A549 (cell line): ENCODE measurements around the gene PTOV1. TPM values are rescaled to one million over a fixed set of nuclear protein-coding genes. Genes with fewer than 3 reads are reported as not detected.

Experiments used
- ATAC-seq, 2 experiments: fragments of 200-7000 bp in 1 of 2; fragments of >200 bp in 1 of 2; cut with Nextera tagmentation in 1 of 2; cut with Tn5 transposase in 1 of 2; 3 replicates each; pipeline versions ENCODE4 v1.8.0 to v1.9.1; 2018 to 2020; ENCODE audit warnings: mild to moderate bottlenecking in 1 of 2, moderate library complexity in 1 of 2
- CTCF ChIA-PET: fragments of 300-600 bp; sonication (Branson Sonifier 250); formaldehyde crosslinking; extraction: SDS; loops from one replicate; lab custom pipeline; 2021; ENCODE audit warnings: antibody characterized with exemption, inconsistent platforms; lab: Yijun Ruan, JAX
- POLR2A ChIA-PET: fragments of 350-600 bp; formaldehyde crosslinking; extraction: SDS; loops from one replicate; lab custom pipeline; 2021; ENCODE audit warnings: antibody characterized with exemption, inconsistent platforms; lab: Yijun Ruan, JAX
- DNase-seq, 2 experiments: peaks; one replicate each; pipeline versions ENCODE4 v3.0.0 to v3.0.0-alpha.2; 2011 to 2016; ENCODE audit warnings: low read depth in 1 of 2, low spot score in 1 of 2
- FAIRE-seq: peaks from 2 replicates; lab custom pipeline; 2011; peaks lifted over from hg19 to GRCh38; lab: Jason Lieb, UNC
- H3K27ac ChIP-seq, 2 experiments: fragments of >200 bp; sonication (Bioruptor Twin); formaldehyde crosslinking; 3 replicates each; pipeline ENCODE4 v1.5.1; 2016 to 2017
- H3K4me1 ChIP-seq: fragments of >200 bp; sonication (Bioruptor Twin); formaldehyde crosslinking; 3 replicates; pipeline ENCODE4 v1.6.1; 2016
- H3K4me2 ChIP-seq: fragments of >200 bp; sonication (Bioruptor Twin); formaldehyde crosslinking; 3 replicates; pipeline ENCODE4 v1.6.1; 2016
- H3K4me3 ChIP-seq: fragments of >200 bp; sonication (Bioruptor Twin); formaldehyde crosslinking; 3 replicates; pipeline ENCODE4 v1.5.1; 2016
- H3K9me3 ChIP-seq: fragments of >200 bp; sonication (Bioruptor Twin); formaldehyde crosslinking; 3 replicates; pipeline ENCODE4 v1.6.1; 2016
- CBX8 ChIP-seq: fragments of 200-600 bp; sonication (generic); IDR thresholded peaks from 2 replicates; pipeline ENCODE4 v1.6.1; 2016
- CHD2 ChIP-seq: fragments of 150-350 bp; IDR thresholded peaks from 2 replicates; pipeline ENCODE4 v1.6.1; 2014; ENCODE audit warnings: low read length; ENCODE audit not compliant: partially characterized antibody
- EP300 ChIP-seq, 2 experiments: fragments of >200 bp; sonication (Bioruptor Twin); formaldehyde crosslinking; IDR thresholded peaks; 2 replicates in 1 of 2; 3 replicates in 1 of 2; pipeline ENCODE4 v1.6.1; 2016 to 2017
- FOSL2 ChIP-seq, 2 experiments: fragments of 450-650 bp in 1 of 2; fragments of >200 bp in 1 of 2; sonication (Bioruptor Twin) in 1 of 2; formaldehyde crosslinking; IDR thresholded peaks; 2 replicates each; pipeline versions ENCODE4 v1.5.0 to v1.6.1; 2016 to 2020; ENCODE audit warnings: mild to moderate bottlenecking in 1 of 2, moderate library complexity in 1 of 2
- FOXS1 ChIP-seq: fragments of 250-450 bp; sonication (Bioruptor Pico); IDR thresholded peaks from 2 replicates; pipeline ENCODE4 v1.5.0; 2020; ENCODE audit warnings: mild to moderate bottlenecking, moderate library complexity
- HDAC2 ChIP-seq: fragments of 200-600 bp; sonication (generic); IDR thresholded peaks from 2 replicates; pipeline ENCODE4 v1.6.1; 2016
- HOXB13 ChIP-seq: fragments of 250-450 bp; sonication (Bioruptor Pico); IDR thresholded peaks from 2 replicates; pipeline ENCODE4 v1.5.0; 2020; ENCODE audit warnings: low read depth, mild to moderate bottlenecking, moderate library complexity
- JUN ChIP-seq, 2 experiments: fragments of >200 bp; sonication (Bioruptor Twin); formaldehyde crosslinking; IDR thresholded peaks; 2 replicates in 1 of 2; 3 replicates in 1 of 2; pipeline ENCODE4 v1.6.1; 2016 to 2017
- JUNB ChIP-seq: fragments of >200 bp; sonication (Bioruptor Twin); formaldehyde crosslinking; IDR thresholded peaks from 2 replicates; pipeline ENCODE4 v1.6.1; 2016
- KDM1A ChIP-seq: fragments of 200-600 bp; sonication (generic); IDR thresholded peaks from 2 replicates; pipeline ENCODE4 v1.6.1; 2016; ENCODE audit warnings: low read depth, mild to moderate bottlenecking
- KDM5A ChIP-seq: fragments of 200-600 bp; sonication (generic); IDR thresholded peaks from 2 replicates; pipeline ENCODE4 v1.6.1; 2016; ENCODE audit warnings: antibody characterized with exemption, mild to moderate bottlenecking
- MAFK ChIP-seq: fragments of 450-650 bp; IDR thresholded peaks from 2 replicates; pipeline ENCODE4 v1.6.1; 2014; ENCODE audit not compliant: partially characterized antibody
- NFE2L2 ChIP-seq: fragments of 150-350 bp; conservative IDR thresholded peaks from 2 replicates; pipeline ENCODE4 v1.6.1; 2014; ENCODE audit warnings: low read length
- PHF8 ChIP-seq: fragments of 200-600 bp; sonication (generic); IDR thresholded peaks from 2 replicates; pipeline ENCODE4 v1.6.1; 2016; ENCODE audit warnings: low read depth, mild to moderate bottlenecking, antibody characterized with exemption, moderate library complexity, borderline replicate concordance
- POLR2AphosphoS2 ChIP-seq: conservative IDR thresholded peaks from 2 replicates; pipeline ENCODE4 v1.6.1; 2012; ENCODE audit warnings: low read length, improper control_type of control experiment, inconsistent platforms
- RFX5 ChIP-seq: fragments of 450-650 bp; IDR thresholded peaks from 2 replicates; pipeline ENCODE4 v1.7.1; 2014; ENCODE audit warnings: antibody characterized with exemption, mild to moderate bottlenecking, moderate library complexity
- SREBF2 ChIP-seq: fragments of 450-650 bp; IDR thresholded peaks from 2 replicates; pipeline ENCODE4 v1.6.1; 2014; ENCODE audit warnings: mild to moderate bottlenecking, moderate library complexity
- TFCP2L1 ChIP-seq: fragments of 250-450 bp; sonication (Bioruptor Pico); IDR thresholded peaks from 2 replicates; pipeline ENCODE4 v1.5.0; 2021; ENCODE audit warnings: mild to moderate bottlenecking
- ZC3H11A ChIP-seq: fragments of 450-650 bp; IDR thresholded peaks from 2 replicates; pipeline ENCODE4 v1.6.1; 2014; ENCODE audit warnings: antibody characterized with exemption, mild to moderate bottlenecking
- ZFP36 ChIP-seq: fragments of 450-650 bp; IDR thresholded peaks from 2 replicates; pipeline ENCODE4 v1.6.1; 2014; ENCODE audit warnings: borderline replicate concordance; ENCODE audit not compliant: partially characterized antibody
- ZSCAN20 ChIP-seq: fragments of 250-450 bp; sonication (Bioruptor Pico); IDR thresholded peaks from 2 replicates; pipeline ENCODE4 v1.8.0; 2022; ENCODE audit warnings: mild to moderate bottlenecking, moderate library complexity
- WGBS: methylation state at CpG from one replicate; pipeline ENCODE4 v1.1.6; 2017; ENCODE audit errors: missing lambda C conversion rate; 5-methylcytosine and 5-hydroxymethylcytosine counted together
- polyA plus RNA-seq, 4 experiments: library from polyadenylated mRNA; depleted of rRNA in 3 of 4; stranded (reverse); fragments of >200 nt; fragmentation: RNase III in 1 of 4; extraction: RNeasy Plus Mini Kit Qiagen cat#74134 plus additional on column Dnase treatment in 1 of 4; gene quantifications; 2 replicates in 3 of 4; 3 replicates in 1 of 4; pipeline ENCODE4 v1.2.3, GENCODE V29; 2011 to 2017
- TF ChIP-seq, protein P1 (sequence below): fragments of 250-450 bp; sonication (Bioruptor Pico); IDR thresholded peaks from 2 replicates; pipeline ENCODE4 v1.5.0; 2020; ENCODE audit warnings: low read depth, mild to moderate bottlenecking, moderate library complexity
- TF ChIP-seq, protein P2 (sequence below): fragments of 150-350 bp; IDR thresholded peaks from 2 replicates; pipeline ENCODE4 v1.6.1; 2014; ENCODE audit warnings: low read depth, mild to moderate bottlenecking, low read length
- TF ChIP-seq, protein P3 (sequence below): fragments of 200-600 bp; sonication (generic); IDR thresholded peaks from 2 replicates; pipeline ENCODE4 v1.6.1; 2016; ENCODE audit warnings: antibody characterized with exemption, mild to moderate bottlenecking, moderate library complexity

The PTOV1 gene
- polyA plus RNA-seq, 2 of the 4 experiments (the other 2 are of a cell fraction): 27.7 to 147 TPM

DNA sequence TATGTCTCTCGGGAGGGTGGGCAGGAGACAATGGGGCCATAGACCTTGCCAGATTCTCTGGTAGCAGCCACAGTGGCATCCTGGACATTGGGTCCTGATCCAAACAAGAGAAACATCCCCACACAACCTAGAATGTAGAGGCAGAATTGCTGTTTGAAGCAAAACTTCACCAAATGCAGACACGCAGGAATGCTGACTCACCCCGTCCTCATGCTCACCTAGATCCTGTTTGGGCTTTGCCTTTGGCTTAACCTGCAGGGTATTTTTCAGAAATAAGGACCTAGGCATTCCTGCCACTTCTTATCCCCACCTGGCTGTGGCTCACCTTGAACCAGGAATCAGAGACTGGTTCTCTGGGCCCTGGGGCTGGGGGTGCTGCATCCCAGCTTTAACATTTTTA, 33.8 kb downstream of the PTOV1 start:
- ChIA-PET POLR2A (no interaction called here), CTCF (no interaction called here)
- DNase-seq: no peak
- no peak overlapping the region for H3K4me2 ChIP-seq
- H3K27ac ChIP-seq: peak overlapping the region in 1 of 2 experiments; percentile 53; a peak in 2 of 6 replicates
- FAIRE-seq: no peak
- peaks cover 10% of the 10 kb centered on the region for H3K9me3 ChIP-seq
- H3K4me1 ChIP-seq: no peaks in the 10 kb centered on the region; the same call in 2 of the 3 replicates
- WGBS: 56% methylated on average over 3 of the region's 3 CpGs
- no peak for TF ChIP-seq JUN (IDR thresholded peaks at IDR 0.05)
- TF ChIP-seq, protein P1, sequence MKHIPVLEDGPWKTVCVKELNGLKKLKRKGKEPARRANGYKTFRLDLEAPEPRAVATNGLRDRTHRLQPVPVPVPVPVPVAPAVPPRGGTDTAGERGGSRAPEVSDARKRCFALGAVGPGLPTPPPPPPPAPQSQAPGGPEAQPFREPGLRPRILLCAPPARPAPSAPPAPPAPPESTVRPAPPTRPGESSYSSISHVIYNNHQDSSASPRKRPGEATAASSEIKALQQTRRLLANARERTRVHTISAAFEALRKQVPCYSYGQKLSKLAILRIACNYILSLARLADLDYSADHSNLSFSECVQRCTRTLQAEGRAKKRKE (CRISPR knock-in tag): no peak
- TF ChIP-seq PHF8: no peak
- no peak for TF ChIP-seq TFCP2L1
- no peak for TF ChIP-seq SREBF2
- no peak for TF ChIP-seq CBX8
- no peak for TF ChIP-seq POLR2AphosphoS2
- peak; percentile 79 for TF ChIP-seq MAFK
- ATAC-seq: no peak
- no peak overlapping the region for H3K4me3 ChIP-seq

DNA sequence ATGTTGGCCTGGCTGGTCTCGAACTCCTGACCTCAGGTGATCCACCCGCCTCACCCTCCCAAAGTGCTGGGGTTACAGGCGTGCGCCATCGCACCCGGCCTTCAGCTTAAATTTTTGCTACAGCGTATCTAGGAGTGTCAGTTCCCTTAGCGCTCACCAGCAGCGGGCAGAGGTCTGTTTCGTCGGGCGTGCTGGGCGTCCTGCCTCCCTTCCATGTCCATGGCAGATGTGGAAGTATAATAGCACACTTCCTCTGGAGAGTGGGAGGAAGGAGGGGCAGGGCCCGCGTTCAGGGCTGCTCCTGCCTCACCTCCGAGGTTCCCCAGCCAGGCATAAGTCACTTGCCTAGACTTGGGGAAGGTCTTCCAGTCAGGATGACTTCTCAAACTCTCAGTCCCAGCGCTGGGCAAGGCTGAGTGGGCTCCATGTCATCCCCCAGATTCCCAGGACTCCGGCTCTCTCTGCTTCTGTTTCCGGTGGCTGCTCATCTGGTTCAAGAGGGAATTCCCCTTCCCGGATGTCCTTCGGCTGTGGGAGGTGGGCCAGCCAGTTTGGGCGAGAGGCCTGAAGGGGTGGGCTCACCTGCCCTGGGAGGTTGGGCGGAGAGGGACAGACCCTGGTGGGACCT, 36.2 kb downstream of the PTOV1 start:
- POLR2A ChIA-PET: no interaction called here
- ATAC-seq: no peak
- Histone ChIP-seq H3K9me3 (peaks cover 10% of the 10 kb centered on the region), H3K4me2 (no peak overlapping the region), H3K4me3 (no peak overlapping the region), H3K27ac (no peak overlapping the region)
- FAIRE-seq: no peak
- TF ChIP-seq FOSL2 (IDR thresholded peaks at IDR 0.05) (no peak), FOSL2 (CRISPR knock-in tag; IDR thresholded peaks at IDR 0.05) (no peak), KDM1A (no peak), ZFP36 (no peak), FOXS1 (CRISPR knock-in tag) (no peak), ZC3H11A (no peak), JUNB (no peak), HOXB13 (CRISPR knock-in tag) (no peak), NFE2L2 (no peak), CHD2 (no peak), KDM5A (no peak), EP300 (IDR thresholded peaks at IDR 0.05) (no peak), ZSCAN20 (CRISPR knock-in tag) (no peak), TFCP2L1 (no peak), HDAC2 (no peak), POLR2AphosphoS2 (no peak), RFX5 (no peak), JUN (IDR thresholded peaks at IDR 0.05) (no peak)
- TF ChIP-seq, protein P2, sequence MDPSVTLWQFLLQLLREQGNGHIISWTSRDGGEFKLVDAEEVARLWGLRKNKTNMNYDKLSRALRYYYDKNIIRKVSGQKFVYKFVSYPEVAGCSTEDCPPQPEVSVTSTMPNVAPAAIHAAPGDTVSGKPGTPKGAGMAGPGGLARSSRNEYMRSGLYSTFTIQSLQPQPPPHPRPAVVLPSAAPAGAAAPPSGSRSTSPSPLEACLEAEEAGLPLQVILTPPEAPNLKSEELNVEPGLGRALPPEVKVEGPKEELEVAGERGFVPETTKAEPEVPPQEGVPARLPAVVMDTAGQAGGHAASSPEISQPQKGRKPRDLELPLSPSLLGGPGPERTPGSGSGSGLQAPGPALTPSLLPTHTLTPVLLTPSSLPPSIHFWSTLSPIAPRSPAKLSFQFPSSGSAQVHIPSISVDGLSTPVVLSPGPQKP: no peak
- TF ChIP-seq, protein P3, sequence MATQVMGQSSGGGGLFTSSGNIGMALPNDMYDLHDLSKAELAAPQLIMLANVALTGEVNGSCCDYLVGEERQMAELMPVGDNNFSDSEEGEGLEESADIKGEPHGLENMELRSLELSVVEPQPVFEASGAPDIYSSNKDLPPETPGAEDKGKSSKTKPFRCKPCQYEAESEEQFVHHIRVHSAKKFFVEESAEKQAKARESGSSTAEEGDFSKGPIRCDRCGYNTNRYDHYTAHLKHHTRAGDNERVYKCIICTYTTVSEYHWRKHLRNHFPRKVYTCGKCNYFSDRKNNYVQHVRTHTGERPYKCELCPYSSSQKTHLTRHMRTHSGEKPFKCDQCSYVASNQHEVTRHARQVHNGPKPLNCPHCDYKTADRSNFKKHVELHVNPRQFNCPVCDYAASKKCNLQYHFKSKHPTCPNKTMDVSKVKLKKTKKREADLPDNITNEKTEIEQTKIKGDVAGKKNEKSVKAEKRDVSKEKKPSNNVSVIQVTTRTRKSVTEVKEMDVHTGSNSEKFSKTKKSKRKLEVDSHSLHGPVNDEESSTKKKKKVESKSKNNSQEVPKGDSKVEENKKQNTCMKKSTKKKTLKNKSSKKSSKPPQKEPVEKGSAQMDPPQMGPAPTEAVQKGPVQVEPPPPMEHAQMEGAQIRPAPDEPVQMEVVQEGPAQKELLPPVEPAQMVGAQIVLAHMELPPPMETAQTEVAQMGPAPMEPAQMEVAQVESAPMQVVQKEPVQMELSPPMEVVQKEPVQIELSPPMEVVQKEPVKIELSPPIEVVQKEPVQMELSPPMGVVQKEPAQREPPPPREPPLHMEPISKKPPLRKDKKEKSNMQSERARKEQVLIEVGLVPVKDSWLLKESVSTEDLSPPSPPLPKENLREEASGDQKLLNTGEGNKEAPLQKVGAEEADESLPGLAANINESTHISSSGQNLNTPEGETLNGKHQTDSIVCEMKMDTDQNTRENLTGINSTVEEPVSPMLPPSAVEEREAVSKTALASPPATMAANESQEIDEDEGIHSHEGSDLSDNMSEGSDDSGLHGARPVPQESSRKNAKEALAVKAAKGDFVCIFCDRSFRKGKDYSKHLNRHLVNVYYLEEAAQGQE: no peak
- TF ChIP-seq, all 56 proteins: peak for 0
- CTCF ChIA-PET: interaction anchor here (1.3 to 1.6 kb wide), 2 partner anchors 27 to 50 kb away, joined by 3 to 6 read pairs; no protein-coding TSS in a partner anchor
- no peak for DNase-seq
- H3K4me1 ChIP-seq: peaks cover 6% of the 10 kb centered on the region; the same call in 1 of the 3 replicates
- WGBS: 91% methylated on average over 22 of the region's 23 CpGs
